SH-SY5Y (cell line): ENCODE data around the gene TSSK3.

ENCODE experiments used
- GATA2 ChIP-seq: IDR thresholded peaks from 2 replicates; pipeline ENCODE4 v1.6.1; 2011; ENCODE audit warnings: mild to moderate bottlenecking, low read depth, low read length
- GATA3 ChIP-seq: IDR thresholded peaks from 2 replicates; pipeline ENCODE4 v1.6.1; 2011; ENCODE audit warnings: low read depth, mild to moderate bottlenecking, low read length, moderate library complexity

Gene TSSK3, protein sequence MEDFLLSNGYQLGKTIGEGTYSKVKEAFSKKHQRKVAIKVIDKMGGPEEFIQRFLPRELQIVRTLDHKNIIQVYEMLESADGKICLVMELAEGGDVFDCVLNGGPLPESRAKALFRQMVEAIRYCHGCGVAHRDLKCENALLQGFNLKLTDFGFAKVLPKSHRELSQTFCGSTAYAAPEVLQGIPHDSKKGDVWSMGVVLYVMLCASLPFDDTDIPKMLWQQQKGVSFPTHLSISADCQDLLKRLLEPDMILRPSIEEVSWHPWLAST

DNA sequence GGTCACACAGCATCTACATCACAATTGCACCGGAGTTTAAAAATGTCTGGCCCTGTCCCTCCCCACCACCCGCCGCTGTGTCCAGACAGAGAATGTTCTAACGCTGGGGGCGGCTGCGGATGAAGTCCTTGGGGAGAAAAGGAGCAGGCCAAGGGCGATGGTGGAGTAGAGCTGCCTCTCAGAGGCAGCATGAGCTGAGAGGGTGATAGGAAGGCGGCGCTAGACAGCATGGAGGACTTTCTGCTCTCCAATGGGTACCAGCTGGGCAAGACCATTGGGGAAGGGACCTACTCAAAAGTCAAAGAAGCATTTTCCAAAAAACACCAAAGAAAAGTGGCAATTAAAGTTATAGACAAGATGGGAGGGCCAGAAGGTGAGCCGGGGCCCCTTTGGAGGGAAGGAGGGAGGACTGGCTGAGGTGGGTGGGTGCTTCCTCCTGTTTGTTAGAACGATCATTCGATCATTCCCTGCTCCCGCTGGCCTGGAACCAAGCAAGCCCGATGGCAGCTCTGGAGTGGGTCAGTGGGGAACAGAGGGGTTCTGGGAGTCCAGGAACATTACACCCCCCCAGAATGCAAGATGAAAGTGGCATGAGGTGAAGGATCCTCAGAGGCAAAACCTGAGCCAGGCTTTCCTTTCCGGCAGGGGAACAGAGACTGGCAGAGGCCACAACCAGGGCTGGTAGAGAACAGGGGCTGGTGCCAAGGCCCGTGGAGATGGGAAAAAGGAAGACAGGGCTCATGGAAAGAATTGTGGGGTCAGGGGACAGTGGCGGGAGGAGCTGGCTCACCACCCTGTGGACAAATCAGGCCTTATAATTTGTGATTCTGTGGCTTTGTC, at the start of gene TSSK3, which contains the start of gene FAM229A:
Gene TSSK3 (plus strand): TSS at position 66 of the 840 bp plus-strand sequence. CDS start 163 bp downstream, at position 229.
Gene FAM229A (minus strand): TSS at position 12 of the 840 bp plus-strand sequence. CDS start 394 bp downstream, outside the sequence.
- TF ChIP-seq GATA3 (no peak), GATA2 (no peak)

DNA sequence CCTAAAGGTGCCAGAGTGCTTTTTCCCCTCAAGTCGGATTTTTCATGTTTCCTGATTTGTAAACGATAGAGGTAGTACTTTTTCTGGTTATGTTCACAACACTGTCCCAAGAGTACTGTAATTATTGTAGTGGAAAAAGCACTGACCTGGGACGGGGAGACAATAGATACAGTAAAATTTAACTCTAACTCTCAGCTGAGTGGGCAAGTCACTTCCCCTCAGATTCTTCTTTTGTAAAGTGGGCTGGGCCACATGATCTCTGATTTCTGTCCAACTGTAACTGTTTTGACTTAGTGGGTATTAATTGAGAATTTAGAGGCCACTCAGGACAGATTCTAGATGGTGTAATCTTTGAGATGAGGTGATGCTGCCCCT, 45.4 kb upstream of the TSSK3 start:
- TF ChIP-seq GATA3 (no peak), GATA2 (no peak)

DNA sequence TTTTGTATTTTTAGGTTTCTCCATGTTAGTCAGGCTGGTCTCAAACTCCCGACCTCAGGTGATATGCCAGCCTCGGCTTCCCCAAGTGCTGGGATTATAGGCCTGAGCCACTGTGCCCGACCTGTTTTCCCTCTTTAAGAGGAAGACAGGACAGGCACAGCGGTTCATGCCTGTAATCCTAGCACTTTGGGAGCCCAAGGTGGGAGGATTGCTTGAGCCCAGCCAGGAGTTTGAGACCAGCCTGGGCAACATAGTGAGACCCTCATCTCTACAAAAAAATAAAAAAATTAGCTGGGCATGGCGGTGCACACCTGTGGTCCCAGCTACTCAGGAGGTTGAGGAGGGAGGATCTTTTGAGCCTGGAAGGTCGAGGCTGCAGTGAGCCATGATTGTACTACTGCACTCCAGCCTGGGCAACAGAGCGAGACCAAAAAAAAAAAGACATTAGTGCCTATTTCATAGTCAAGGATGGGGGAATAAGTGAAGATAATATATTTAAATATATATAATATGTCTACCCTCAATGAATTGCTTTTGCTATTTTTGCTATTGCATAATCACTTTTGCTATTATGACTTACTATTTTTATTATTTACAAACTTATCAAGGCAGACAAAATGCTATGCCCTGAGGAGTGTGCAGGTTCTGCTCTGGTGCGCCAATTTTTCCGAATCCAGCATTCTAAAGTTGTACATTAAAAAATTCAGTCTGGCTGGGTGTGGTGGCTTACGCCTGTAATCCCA, 44.0 kb upstream of the TSSK3 start:
- no peak for TF ChIP-seq GATA2
- no peak for TF ChIP-seq GATA3

DNA sequence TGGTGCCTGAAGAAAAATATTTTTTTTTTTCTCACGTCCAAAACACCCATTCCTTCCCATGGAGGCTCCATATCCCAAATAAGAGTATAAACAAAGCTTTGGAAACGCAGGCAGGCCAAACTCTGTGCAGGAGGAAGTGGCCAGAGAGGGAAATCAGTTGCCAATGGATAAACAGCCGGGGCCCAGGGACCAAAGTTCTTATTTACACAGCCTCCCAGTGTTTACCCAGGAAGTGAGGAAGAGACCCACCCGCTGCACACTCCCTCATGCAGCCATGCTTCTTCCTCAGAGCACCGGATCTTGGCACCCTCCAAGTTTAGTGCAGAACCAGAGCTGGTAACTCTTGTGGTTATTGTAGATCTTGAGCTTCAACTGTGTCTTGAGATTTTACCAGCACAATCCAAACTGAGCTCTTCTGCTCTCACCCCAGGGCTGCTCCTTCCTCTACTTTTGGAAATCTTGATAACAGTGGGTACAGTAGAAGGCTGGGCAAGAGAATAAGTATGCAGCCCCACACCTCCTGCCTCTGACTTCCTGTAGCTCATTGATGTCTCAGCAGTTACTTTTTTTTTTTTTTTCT, 40.5 kb upstream of the TSSK3 start:
- TF ChIP-seq GATA3 (no peak), GATA2 (no peak)

DNA sequence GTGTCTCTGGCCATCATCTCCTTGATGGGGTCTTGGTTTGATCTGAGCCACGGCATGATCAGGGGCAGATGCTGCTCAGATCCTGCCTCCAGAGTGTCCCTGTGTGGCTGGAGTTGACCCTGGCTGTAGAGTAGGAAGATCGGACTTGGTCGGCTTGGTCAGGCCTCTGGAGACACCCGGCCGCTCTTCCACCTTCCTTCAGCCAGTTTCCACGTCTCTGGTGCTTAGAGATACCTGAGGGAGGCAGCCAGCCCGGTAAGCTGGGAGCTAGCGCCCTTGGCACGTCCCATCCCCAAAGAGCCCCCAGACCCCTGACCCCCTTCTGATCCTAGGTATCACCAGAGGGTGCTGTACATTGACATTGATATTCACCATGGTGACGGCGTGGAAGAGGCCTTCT, 35.1 kb upstream of the TSSK3 start:
- no peak for TF ChIP-seq GATA3
- TF ChIP-seq GATA2: no peak

DNA sequence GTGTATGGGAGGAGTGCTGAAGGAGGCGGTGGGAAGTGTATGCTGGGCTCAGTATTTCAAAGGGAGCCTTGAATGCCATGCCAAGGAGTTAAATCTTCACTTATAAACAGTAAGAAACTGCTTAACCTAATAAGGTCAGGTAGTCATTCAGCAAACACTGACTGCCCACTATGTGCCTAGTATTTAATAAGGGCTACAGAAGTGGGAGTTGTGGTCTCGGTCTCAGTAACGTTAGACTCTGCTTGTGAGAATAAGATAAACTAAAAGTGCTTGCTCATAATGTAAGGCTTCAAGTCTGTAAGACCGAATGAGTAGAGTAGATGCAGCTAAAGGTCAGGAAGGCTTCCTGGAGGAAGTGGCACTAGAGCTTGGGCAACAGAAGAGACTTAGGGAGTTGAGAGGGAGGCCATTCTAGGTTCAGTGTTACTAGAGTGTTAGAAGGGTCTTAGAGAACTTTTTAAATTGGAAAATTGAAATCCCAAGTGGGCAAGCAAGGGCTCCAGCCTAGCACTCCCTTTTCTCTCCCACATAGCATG, 32.3 kb upstream of the TSSK3 start:
- TF ChIP-seq GATA2 (no peak), GATA3 (no peak)

DNA sequence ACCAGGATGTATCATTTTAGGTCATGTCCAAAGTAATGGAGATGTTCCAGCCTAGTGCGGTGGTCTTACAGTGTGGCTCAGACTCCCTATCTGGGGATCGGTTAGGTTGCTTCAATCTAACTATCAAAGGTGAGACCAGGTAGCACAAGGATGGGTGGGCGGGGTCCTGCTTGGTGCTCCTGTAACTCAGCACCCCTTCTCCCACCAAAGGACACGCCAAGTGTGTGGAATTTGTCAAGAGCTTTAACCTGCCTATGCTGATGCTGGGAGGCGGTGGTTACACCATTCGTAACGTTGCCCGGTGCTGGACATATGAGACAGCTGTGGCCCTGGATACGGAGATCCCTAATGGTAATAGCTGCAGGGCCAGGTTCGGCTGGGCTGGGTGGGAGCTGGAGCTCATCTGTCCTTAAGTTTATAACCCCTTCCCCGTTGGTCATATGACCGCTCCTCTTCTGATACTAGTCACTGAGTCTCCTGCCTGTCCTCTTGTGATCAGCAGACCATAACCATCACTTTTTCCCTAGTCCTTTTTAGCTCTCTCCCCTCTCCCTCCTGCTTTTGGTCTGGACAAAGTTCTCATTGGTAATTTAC, 31.7 kb upstream of the TSSK3 start:
- TF ChIP-seq GATA3: no peak
- no peak for TF ChIP-seq GATA2

DNA sequence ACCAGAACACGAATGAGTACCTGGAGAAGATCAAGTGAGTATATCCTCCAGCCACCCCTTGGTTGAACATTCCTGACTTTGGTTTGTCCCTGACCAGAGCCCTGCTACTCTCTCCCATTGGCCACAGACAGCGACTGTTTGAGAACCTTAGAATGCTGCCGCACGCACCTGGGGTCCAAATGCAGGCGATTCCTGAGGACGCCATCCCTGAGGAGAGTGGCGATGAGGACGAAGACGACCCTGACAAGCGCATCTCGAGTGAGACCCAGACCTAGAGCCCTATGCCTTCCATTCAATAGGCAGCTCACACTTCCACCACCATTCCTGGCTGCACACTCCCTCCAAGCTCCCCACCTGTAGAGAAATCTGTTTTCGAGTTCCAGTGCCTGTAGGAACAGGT, 30.8 kb upstream of the TSSK3 start:
- TF ChIP-seq GATA2 (no peak), GATA3 (no peak)

DNA sequence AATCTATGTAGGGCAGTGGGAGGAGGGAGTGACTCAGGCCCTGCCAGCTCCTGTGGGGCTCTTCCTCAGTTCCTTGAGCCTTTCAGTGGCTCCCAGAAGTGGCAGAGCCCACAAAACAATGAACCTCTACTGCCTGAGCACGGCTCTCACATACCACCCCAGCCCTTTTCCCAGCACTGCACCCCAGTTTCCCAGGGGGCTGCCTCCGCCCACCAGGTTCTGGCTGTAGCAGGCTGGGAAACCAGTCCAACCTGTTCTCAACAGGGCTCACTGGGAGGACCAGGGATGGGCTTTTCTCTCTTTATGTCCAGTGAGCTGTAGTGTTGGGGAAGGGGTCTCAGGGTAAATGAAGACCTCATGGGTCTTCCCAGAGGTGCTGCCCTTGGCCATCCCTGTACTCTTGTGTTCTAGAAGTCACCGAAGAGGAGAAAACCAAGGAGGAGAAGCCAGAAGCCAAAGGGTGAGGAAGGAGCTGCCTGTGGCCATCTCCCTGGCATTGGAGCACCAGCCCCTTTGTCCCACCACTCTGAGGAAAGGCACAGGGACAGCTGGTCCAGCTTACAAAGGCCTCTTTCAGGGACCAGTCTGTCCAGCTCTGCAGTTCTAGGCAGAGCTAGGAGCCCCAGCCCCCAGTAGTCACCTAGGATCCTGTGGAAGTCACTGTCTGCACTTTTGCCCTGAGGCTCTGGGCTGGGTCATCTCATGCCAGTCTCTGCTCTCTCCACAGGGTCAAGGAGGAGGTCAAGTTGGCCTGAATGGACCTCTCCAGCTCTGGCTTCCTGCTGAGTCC, 29.9 kb upstream of the TSSK3 start:
- TF ChIP-seq GATA3: no peak
- TF ChIP-seq GATA2: no peak

DNA sequence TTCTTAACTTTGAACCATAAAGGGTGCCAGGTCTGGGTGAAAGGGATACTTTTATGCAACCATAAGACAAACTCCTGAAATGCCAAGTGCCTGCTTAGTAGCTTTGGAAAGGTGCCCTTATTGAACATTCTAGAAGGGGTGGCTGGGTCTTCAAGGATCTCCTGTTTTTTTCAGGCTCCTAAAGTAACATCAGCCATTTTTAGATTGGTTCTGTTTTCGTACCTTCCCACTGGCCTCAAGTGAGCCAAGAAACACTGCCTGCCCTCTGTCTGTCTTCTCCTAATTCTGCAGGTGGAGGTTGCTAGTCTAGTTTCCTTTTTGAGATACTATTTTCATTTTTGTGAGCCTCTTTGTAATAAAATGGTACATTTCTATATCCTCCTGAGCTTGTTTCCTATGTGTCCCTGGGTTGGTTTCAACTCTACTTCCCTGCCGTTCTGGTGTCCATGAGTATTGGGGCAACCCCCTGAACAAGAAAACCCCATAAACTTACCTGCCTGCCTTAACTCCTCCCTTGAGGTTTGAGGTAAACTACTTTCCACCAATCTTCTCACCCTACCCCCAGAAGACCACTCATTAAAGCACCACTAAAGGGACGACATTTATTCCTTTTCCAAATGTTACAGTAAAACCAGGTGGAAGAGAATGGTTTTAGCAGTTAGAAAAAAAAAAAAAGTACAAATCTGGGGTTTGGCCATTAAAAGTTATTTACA, 28.9 kb upstream of the TSSK3 start:
- no peak for TF ChIP-seq GATA3
- no peak for TF ChIP-seq GATA2

DNA sequence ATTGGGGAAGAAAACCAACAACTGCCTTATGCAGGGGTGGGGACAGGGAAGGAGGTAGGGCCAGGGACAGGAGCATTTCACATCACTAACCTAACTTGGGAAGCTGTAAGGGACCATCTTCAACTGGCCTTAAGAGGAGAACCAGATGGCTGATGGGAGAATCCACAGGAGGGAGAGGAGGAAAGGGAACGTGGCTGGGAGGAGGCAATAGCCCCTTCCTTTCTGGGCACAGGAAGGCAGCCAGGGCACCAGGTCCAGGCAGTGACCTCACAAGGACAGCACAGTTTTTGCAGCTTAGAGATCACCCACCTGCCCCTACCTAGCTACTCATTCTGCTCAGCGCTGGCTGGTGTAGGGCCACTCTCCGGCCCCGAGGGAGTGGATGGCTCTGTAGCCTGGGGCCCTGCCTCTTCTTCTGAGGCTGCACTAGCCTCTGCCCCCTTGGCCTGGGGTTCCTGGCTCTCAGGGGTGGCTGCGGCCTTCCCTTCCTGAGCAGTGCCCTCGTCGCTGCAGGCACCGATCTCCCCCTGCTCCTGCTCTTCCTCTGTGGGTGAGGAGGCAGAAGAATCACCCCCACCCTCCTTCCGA, 28.0 kb upstream of the TSSK3 start:
- TF ChIP-seq GATA3 (no peak), GATA2 (no peak)
